Stimulated activated CD4-positive, alpha-beta T cell treated with anti-CD3 and anti-CD28 coated beads, Interleukin-4, amount 100 ng/mL, for 48 hours (primary cell): ENCODE data around the gene HK1.

Experiments used
- DNase-seq, 2 donors: peaks; one replicate each; pipeline ENCODE4 v3.0.0-alpha.2; 2020; ENCODE audit warnings: low read depth in 2 of 2

The HK1 gene

GRCh38 chr10:69419096-69419743, 140.9 kb downstream of the HK1 start:
- DNase-seq = no peak

GRCh38 chr10:69419744-69420126, 141.4 kb downstream of the HK1 start:
- DNase-seq = no peak

- no peak for DNase-seq
Observed at GRCh38 chr10:69421611-69422308, 143.5 kb downstream of the HK1 start.

- no peak for DNase-seq
Observed at GRCh38 chr10:69422676-69423075, 144.4 kb downstream of the HK1 start.

- DNase-seq = no peak
Observed at GRCh38 chr10:69425041-69425440, 146.7 kb downstream of the HK1 start.

DNA sequence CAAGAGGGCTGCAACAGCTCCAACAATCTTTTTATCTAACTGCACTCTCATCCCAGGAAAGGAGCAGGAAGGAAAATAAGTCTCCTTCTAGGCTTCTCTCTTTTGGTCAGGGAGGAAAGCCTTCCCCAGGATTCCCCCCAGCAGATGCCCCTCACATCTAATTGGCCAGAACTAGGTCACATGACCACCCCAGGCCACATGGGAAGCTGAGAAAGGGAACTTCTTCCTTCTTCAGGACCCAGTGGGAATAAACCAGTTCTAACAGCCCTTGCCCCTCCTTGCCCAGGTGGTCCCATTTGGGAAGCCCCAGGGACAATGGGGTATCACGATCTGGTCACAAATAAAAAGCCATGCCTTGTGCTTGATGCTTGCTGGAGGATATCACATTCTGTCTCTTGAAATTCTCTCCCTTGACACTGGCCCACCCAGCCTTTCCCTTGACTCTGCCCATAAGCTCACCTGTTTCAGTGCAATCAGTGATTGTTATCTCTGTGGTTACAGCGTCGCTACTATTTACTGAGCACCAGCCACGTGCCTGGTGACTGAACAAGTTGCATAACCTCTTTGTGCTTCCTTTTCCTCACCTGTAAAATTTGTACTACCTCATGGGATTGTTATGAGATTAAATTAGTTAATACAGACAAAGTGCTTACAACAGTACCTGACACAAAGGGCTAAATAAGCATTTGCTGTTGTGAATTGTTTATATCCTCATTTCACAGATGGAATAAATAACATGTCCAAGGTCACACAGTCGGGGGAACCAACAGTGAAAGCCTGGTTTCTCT, 147.4 kb downstream of the HK1 start:
- no peak for DNase-seq

DNA sequence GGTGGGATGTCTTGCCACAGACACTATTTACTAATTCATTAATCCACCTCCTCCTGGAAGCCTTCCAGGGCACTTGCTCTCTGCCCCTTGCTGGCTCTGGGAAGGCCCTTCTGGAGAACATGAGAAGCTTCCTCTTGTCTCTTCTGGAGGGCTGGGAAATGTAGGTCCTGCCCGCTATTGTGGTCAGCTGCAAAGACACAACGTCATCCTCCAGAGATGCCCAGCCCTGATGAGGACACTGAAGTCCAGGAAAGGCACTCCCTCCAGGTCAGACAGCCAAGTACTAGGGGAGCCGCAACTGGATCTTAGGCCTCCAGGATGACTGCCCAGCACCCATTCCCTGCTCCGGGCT, 148.1 kb downstream of the HK1 start:
- no peak for DNase-seq

DNA sequence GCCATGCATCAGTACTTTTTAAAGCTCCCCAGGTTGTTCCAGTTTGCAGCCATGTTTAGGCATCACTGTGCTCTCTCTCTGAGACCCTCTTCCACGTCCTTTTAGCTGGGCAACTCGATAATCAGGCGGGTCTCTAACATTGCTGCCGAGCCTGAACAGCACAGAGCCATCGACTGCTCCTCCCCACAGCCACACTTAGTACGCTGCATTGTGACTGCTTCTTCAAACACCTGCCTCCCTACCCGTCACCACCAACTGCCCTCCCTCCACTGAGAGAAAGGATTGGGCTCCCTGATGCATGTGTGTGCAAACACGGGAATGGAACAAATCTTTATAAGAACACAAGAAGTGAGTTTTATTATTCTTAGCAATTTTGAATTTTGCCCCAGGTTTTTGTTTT, 149.9 kb downstream of the HK1 start:
- no peak for DNase-seq

GRCh38 chr10:69434169-69434568, 155.9 kb downstream of the HK1 start:
- DNase-seq = no peak

DNA sequence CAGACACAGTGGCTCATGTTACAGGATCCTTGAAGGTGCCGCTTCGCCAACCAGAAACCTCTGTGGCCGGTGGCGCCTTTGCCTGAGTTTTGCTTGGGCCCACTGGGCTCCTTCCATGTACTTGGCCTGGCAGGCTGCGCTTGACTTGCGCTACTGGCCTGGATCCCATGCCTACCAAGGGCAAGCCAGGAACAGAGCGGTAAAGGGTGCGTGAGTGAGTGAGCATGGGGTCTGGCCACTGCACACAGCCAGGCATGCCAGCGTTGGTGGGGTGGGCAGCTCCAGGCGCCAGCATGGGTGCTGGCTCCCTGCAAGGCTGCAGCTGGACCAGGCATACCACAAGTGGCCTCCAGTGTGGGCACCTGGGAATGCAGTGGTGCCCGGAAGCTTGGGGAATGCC, 156.6 kb downstream of the HK1 start:
- no peak for DNase-seq

DNA sequence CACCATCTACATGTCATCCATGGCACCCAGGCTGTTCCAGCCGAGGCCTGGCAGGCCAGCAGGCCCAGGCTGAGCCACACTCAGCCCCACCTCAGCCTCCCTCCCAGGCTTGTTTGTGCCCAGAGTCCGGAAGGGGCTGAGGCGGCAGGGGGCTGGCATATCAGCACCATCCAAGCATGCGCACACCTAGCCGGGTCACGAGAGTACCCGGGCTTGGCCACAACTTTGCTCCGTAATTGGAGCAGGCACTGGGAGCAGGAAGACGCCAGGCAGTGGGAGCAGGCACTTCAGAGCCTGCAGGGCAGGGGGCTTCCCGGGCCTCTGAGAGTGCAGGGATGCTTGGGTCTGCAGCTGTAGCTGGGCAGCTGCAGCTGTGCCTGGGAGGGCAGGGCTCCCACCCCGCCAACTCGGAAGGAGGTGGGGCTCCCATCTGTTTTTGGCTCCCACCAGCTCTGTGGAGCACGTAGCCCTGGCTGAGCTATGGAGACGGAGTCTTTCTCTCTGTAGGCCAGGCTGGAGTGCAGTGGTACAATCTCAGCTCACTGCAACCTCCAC, 157.7 kb downstream of the HK1 start:
- DNase-seq = no peak

DNA sequence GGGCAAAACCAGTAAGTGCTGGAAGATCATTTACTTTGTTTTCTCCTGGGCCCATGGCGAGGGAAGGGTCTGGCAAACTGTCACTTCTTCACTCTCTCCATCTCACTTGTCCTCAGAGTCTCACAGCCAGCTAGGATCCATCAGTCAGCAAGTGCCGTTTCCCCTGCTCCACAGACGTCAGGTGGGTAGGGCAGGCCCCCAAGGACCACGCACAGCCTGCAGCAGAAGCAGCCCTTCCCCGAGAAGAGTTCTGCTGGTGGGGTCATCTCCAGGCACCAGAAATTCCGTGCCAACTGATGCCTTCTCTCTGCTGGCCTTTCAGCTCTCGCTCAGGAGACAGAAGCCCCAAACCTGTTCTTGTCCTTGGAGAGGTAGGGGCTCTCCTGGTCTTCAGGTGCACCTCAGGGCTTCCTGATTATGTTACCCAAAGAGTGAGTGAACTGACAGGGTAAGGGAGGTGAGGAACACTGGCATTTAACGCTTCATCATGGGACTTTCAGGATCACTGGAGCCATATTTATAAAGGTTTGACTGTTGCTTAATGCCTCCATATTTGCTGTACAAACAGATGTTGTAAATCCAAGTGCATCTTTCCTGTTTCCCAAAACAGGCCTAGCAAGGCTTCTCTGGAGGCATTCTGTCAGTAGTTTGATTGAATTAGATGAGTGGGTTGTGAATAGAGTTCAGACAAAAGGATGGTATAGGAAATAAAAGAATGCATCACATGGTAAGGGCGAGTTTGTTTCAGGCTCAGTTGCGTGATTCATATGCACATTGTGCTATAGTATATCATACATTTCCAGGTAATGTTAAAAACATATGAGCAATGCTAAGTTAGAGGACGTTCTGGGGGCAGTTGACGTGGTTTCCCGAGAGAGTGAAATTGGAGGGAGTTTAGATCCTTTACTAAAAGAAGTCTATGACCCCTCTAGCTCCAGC, 159.3 kb downstream of the HK1 start:
- no peak for DNase-seq

DNA sequence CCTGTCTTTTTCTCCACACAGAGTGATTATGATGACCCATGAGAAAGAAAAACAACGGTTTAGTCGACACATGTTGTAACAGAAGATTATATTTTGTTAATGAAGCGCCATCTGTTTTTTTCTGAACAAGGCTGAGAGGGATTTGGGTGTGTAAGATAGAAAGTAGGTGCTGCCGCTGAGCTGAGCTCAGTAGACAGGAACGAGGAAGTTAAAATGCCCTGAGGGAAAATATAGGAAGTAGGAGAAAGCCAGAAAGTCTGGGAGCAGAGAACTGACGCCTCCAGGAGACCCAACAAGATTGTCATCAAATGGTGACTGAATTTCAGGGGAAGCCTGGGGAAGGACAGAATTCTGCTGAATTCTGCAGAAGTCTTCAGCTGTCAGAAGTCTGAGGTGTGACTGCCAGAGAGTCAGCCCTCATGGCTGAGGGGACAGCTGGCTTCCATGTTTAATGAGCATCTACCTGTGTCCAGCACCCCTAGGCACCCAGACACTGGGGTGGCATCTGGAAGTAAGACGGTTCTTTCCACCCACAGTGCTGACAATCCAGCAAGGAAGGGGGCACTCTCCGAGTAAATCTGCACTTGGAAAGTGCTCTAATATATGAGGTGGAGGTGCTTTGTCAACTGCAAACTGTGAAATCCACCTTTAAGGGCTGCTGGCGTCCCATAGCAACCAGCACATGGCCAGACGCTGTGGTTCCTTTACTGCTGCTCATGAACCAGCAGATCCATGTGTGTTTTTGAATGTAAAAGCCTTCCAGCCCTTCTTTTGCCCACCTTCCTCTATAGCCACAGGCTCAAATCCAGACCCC, 160.4 kb downstream of the HK1 start:
- DNase-seq = no peak

GRCh38 chr10:69439350-69439739, 161.0 kb downstream of the HK1 start:
- DNase-seq = no peak

GRCh38 chr10:69439813-69440506, 161.7 kb downstream of the HK1 start:
- DNase-seq = no peak

- no peak for DNase-seq
Observed at GRCh38 chr10:69443354-69443753, 165.1 kb downstream of the HK1 start.

DNA sequence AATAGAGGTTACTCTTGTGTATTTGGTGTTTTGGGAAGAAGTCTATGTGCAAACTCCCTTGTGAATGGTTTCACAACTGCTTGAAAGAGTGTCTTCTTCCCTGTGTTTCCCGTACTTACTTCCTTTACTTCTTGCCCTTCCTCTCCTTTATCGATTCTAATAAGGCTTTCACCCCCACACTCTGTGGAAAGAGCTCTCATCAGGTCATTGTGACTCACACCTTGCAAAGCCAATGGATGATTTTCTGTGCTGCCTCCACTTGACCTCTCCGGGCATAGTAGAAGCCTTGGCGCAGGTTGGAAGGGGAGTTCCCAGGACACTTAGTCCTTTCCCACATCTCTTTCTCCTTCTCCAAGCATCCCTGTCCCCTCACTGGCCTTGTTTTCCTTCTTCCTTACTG, 166.7 kb downstream of the HK1 start:
- DNase-seq = no peak

DNA sequence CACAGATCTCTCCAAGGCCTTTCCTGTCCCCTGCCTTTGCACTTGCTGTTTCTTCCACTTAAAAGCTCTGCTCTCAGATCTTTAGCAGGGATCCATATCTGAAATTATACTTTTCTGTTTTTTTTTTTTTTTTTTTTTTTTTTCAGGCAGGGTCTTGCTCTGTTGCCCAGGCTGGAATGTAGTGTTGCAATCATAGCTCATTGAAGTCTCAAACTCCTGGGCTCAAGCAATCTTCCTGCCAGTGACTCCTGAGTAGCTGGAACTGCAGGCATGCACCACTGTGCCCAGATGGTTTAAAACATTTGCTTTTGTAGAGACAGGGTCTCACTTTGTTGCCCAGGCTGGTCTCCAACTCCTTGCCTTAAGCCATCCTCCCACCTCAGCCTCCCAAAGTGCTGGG, 167.9 kb downstream of the HK1 start:
- no peak for DNase-seq

GRCh38 chr10:69446650-69447151, 168.4 kb downstream of the HK1 start:
- DNase-seq = no peak

DNA sequence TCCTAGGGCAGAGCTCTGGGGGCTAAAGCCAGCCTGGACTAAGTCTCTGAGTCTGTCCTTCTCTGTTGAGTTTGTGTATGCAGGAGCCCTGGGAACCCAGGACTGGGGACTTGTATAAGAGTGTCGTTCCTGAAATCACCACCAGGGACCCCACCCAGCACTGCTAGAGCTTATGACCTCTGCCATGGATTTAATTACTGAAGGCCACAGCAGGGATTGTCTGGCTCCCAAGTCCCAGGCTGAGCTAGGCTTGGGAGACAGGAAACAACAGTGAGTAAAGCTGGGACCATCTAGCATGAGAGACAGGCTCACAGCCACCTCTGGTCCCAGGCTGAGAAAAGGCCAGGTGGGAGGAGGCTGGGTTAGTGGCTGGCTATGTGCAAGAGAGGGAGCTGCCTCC, 171.5 kb downstream of the HK1 start:
- DNase-seq = peak; percentile 32 to 41
